NCI-H526 treated with DMSO at 0.1 percent for 48 hours (cell line): ENCODE measurements around the gene DUOX1.

ENCODE experiments used
- DNase-seq: peaks from one replicate; lab custom pipeline; 2025; lab: John Stamatoyannopoulos, UW

DUOX1 gene

DNA sequence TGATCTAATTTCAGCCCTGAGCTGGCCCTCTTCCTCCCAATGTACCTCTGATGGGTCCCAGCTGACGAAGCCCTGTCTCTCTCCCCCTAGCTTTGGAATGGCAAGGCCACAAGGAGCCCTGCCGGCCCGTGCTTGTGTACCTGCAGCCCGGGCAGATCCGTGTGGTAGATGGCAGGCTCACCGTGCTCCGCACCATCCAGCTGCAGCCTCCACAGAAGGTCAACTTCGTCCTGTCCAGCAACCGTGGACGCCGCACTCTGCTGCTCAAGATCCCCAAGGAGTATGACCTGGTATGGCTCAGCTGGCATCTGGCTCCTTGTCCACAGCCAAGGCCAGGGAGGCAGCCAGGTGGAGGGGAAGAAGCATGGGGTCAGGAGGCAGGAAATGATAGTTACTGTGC, 14.2 kb downstream of the DUOX1 start:
- DNase-seq, result no peak

DNA sequence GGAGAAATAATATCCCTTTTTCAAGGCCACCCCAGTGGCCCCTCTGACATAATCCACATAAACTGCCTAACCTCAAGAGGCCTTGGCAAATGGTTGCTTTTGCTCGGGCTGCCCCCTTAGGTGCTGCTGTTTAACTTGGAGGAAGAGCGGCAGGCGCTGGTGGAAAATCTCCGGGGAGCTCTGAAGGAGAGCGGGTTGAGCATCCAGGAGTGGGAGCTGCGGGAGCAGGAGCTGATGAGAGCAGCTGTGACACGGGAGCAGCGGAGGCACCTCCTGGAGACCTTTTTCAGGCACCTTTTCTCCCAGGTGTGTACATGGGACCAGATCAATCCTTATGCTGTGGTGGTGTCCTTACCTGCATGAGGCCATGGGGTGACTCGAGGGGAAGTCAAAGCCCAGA, 15.0 kb downstream of the DUOX1 start:
- DNase-seq, result no peak

DNA sequence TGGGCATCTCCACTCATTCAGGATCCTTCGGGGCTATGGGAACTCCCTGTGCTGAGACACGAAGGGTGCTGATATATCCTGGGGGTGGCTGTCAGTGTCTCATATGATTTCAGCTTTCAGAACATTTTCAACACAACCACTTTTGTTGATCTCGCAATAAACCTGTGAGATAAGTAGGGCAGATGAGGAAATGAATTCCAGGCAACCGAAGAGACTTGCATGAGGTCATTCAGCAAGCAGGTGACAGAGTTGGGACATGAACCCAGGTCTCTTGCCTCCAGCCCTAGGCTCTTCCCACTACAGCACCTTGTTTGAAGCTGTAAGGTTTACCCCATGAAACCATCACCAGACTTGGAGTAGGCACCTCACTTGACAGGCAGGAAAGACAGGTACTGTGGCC, 16.6 kb downstream of the DUOX1 start:
- no peak for DNase-seq

DNA sequence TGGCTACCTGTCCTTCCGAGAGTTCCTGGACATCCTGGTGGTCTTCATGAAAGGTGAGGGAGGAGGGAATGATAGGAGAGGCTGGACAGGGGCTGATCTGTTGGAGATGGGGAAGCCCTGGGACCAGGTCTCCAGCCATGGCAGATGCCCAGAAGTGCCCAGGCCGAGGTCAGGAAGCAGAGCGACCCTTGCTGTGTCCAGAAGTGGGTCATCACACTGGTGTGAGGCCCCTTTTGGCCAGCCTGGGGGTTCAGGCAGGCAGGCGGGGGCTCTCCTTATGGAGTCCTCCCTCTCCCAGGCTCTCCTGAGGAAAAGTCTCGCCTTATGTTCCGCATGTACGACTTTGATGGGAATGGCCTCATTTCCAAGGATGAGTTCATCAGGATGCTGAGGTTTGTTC, 17.8 kb downstream of the DUOX1 start:
- no peak for DNase-seq

DNA sequence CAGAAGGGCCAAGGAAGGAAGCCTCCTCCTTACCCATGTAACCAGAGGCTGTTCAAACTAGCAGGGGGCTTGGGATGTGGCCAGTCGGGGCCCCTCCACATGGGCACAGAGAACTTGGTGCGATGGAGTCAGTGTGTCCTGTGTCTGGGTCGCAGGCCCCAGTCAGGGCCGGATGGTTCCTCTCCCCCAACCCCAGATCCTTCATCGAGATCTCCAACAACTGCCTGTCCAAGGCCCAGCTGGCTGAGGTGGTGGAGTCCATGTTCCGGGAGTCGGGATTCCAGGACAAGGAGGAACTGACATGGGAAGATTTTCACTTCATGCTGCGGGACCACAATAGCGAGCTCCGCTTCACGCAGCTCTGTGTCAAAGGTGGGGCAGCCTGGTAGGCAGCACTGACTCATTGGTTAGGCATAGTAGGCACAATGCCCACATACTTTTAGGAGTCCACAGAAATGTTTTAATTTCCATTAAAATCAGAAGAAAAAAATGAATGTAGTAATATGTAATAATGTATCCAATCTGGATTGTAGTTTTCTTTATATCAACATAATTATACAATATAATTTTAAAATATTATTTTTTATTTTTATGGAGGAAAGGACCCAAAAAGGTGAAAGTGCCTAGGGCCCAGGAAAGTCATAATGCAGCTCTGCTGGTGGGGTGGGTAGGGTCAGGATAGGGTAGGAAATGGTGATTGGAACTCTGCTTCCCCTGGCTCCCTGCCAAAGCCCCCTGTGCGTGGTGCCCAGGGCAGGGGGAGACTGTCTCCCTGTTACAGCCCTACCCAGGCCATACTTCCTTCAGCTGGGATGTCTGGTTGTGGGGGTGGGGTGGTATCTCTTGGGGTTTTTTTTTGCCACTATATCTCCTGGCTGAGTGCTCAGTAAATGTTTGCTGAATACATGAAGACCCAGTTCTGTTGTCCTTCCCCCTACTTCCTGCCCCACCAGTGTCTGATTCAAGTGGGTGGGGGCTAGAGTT, 18.6 kb downstream of the DUOX1 start:
- no peak for DNase-seq

DNA sequence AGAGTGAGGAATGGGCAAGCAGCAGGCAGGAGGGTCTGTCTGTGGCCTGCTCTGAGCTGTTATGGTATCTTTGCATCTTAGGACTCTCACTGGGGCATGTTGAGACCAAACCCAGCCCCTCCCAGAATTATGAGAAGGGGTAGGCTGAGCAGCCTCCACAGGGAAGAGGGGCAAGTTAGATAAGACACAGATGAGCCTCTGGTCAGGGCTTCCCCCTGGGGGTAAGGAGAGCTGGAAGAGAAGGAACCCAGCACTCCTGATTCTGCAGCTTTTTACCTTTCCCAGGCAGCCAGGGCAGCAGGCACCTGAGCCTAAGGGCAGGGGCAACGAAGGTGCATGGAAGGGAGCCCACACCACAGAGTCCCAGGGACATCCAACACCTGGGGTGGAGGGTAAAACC, 19.3 kb downstream of the DUOX1 start:
- DNase-seq, result no peak

DNA sequence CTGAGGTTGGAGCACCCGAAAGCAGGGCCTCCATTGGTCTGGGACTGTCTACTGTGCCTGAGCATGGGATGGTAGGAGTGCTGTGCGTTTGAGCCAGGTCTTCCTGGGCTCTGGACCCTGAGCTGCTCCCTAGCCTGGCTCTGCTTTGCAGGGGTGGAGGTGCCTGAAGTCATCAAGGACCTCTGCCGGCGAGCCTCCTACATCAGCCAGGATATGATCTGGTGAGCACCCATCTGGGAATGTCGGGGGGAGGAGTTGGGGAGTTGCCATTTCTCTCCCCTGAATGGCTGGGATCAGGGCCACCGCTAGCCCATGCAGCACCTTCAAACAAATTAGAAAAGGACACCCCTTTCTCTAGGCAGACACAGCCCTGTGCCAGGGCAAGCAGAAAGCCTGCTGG, 20.7 kb downstream of the DUOX1 start:
- DNase-seq, result no peak

DNA sequence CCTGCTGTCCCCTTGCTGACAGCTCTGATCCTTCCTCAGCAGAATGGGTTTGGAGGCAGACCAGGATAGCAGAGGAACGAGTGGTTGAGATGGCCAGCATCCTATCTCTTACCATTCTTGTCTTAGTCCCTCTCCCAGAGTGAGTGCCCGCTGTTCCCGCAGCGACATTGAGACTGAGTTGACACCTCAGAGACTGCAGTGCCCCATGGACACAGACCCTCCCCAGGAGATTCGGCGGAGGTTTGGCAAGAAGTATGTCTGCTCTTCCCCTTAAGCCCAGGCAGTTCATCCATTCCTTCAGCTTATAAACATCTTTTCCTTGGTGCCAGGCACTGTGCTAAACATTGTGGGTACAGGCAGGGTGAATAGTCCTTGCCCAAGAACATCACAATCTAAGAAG, 21.2 kb downstream of the DUOX1 start:
- no peak for DNase-seq

DNA sequence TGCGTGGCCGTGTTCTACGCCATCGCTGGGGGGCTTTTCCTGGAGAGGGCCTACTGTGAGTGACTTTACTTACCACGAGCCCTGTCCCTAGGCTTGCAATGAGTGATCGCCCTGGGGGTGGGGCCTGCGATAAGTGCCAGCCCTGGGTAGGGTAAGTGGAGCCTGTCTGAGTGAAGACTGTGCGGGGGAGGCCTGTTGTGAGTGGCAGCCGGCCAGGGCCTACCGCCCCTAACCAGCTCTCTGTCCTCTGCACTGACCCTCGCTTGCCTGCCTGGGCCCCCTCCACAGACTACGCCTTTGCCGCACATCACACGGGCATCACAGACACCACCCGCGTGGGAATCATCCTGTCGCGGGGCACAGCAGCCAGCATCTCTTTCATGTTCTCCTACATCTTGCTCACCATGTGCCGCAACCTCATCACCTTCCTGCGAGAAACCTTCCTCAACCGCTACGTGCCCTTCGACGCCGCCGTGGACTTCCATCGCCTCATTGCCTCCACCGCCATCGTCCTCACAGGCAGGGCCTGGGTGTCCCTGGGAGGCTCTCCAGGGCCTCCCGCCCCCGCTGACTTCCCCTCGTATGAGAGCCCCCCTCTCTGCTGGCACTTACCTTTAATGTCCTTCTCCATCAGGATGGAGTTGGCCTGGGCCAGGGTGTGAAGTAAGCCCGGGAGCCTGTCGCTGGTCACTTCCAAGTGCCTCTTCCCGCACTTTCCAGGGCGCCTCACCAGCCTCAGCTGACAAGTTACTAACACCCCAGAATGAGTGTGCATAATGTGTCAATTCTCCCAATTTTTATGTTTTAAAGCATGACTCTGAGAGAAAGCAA, 22.4 kb downstream of the DUOX1 start:
- no peak for DNase-seq

DNA sequence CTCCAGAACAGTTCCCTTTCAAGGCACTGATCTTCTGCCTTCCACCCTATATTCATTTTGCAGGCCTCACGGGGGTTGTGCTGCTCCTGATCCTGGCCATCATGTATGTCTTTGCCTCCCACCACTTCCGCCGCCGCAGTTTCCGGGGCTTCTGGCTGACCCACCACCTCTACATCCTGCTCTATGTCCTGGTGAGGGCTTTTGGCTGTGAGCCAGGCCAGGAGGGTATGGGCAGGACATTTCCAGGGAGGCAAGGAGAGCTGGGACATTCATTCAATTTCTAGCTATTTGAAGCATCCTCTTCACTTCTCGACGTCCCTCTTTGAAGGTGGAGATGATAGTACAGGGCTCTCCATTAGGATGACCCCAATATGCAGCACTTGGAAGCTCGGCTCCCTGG, 25.9 kb downstream of the DUOX1 start:
- no peak for DNase-seq

DNA sequence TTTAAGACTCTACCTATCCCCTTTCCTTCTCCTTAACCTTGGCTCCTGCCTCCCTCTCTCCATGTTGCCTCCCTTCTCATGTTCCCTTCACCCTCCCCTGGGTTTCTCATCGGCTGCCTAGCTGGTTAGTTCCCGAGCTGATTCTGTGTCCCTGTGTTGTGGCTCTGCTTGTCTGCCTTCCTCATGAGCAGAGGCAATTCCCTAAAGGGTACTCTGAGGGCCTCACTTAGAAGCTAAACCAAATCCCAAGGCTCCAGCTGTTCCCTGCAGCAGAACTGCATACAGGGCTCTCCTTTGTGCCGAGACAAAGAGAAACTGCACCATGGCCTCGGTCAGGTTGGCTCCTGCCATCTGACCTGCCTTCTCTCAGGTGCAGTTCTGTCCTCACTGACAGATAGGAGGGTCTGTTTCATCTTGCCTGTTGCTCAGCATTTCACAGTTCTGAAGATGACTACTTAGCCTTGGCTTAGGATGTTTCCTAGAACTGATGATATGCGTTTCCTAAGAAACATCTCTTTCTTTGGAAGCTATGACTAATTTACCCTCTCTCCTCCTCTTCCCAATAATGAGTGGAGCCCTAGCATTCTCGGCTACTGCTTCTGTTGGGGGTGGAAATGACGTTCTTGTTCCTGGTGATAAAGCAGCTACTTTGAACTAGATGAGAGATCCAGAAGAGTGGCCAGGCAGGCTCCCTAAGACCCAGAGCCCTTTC, 27.1 kb downstream of the DUOX1 start:
- no peak for DNase-seq

DNA sequence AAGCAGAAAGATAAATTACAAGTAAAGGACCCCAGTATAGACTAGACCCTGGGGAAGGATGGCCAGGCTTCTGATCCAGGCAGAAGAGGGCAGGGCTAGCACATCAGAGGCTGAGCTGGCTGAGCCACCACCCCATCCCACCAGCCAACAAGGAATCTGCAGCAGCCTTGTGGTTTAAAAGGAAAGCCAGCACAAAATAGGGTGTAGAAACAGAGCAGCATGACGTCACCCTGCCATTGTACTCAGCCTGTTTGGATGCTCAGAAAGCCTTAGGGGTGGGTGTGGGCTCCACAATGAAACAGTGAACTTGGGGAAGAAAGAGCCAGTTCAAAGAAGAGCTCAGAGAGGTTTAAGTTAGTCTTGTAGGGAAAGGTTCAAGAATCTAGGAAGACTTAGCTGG, 28.2 kb downstream of the DUOX1 start:
- no peak for DNase-seq

DNA sequence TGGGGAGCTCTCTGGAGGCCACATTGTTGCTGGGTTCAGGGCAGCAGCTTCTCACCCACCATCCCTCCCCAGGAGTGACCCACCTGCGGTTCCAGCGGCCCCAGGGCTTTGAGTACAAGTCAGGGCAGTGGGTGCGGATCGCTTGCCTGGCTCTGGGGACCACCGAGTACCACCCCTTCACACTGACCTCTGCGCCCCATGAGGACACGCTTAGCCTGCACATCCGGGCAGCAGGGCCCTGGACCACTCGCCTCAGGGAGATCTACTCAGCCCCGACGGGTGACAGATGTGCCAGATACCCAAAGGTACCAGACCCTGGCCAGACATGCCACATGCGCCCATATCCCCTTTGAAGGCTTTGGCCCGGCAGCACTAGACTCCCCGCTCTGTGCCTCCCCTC, 31.9 kb downstream of the DUOX1 start:
- no peak for DNase-seq

DNA sequence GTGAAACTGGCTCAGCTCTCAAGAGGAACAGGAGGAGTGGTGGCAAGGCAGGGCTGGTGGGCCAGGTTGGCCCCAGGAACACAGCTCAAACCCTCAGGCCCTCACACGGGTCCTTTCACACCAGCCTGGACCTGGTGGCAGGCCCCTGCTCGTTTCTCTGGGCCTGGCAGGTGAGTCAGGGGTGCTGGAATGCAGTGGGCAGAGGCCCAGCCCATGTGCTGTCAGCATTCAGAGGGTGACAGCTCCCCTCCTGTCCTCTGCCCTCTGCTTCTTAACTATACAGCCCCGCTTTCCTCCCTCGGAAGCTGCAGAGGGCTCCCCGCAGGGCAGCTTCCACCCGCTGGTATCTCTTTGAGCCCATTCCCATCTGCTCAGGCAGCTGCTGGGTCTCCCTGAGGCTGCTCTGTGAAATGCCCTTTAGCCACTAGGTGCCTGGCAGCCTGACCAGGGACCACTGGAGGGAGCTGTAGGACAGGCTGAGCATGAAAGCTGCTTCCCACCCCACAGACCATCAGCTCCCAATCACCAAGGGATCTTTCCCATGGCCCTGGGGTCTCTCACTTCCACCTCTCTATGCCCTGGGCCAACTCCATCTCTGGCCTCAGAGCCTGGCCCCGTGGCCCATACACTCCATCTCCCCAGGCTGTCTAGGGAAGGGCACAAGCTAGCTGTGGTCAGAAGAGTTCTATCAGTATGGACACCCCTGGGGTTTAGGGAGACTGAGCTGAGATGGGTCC, 33.1 kb downstream of the DUOX1 start:
- peak; percentile 43 for DNase-seq

DNA sequence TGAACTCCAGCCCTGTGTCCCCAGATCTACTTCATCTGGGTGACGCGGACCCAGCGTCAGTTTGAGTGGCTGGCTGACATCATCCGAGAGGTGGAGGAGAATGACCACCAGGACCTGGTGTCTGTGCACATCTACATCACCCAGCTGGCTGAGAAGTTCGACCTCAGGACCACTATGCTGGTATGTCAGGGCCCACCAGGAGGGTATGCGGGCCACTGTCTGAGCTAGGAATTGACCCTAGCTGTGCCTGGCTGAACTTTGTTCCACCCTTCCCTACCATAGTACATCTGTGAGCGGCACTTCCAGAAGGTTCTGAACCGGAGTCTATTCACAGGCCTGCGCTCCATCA, 33.7 kb downstream of the DUOX1 start:
- no peak for DNase-seq

DNA sequence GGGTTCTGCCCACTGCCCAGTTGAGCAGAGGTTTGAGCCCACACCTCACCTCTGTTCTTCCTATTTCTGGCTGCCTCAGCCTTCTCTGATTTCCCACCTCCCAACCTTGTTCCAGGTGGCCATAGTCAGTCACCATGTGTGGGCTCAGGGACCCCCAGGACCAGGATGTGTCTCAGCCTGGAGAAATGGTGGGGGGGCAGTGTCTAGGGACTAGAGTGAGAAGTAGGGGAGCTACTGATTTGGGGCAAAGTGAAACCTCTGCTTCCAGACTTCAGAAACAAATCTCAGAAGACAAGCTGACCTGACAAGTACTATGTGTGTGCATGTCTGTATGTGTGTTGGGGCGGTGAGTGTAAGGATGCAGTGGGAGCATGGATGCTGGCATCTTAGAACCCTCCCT, 35.1 kb downstream of the DUOX1 start:
- no peak for DNase-seq

DNA sequence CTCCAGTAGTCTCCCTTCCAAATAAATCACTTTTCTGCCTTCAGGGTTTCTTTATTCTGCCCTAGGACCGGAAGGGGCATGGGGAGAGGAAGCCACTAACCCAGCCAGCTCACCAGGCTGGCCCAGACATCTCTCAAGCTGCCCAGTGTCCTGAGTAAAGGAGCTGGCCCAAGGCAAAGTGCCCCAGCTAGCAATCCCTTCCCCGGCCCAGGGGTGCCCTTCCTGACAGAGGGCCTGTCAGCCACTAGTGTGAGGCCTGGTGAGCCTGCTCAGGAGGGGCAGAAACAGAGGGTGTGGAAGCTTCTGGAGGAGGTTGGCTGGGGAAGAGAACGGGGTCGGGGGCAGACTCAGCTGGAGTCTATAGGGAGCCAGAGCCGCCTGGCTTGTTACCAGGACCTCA, 35.7 kb downstream of the DUOX1 start:
- DNase-seq, result no peak

DNA sequence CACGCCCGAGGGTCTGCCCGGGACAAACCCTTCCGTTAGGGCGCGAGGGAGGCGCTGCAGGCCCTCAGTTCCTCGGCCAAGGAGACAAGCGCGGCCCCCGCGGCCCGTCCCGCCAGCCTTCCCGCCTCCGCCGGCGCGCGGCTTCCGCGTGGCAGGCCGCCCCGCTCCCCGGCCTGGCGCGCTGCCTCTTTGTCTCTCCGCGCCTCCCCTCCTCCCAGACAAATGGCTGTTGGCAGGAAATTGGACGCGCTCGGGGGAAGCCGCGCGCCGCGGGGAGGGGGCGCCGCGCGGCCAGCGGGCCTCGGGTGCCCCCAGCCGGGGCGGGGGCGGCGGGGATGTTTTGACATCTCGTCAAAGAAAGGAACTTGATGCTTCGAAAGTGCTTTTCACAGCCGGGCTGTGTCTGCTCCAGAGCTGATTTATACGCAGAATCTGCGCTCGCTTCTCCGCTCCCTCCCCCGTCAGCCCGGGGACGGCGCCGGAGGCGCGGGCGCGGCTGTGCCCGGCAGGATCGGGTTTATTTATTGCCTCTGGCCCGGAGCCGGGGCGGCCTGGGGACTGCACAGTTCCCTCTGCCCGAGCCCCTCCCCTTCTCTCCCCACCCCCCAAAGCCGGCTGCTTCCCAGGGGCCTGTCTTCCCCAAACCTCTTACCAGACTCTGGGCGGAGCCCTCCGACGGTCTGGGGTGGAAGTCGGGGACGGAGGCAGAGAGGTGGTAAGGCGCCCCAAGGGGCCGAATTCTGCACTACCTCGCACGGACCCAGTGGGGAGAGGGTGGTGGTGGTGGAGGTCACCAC, 37.2 kb downstream of the DUOX1 start:
- peak; percentile 56 for DNase-seq

DNA sequence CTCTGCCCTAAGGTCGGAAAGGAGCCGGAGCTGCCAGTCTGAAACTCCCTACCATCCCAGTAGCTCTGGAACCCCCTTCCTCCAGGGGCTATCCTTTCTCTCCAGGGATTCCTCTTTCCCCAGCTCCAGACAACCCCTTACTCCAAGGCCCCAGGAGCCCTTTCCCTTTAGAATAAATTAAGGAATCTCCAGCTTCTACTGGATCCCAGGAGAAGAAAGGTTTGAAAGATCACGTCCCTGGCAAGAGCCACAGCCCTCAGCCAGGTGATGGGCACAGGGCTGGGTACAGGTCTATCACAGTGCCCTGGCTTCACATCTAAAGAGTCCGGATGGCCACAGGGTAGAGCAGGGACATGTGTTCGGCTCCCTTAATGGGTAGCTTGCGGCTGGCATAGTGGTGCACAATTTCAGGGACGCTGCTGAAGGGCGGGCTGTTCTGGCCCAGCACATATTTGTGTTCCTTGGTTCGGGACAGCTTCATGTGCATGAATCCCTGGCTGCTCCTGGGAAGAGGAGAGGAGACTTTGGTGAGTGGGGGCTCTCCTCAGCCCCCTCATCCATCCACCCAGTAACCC, 37.9 kb downstream of the DUOX1 start:
- no peak for DNase-seq

DNA sequence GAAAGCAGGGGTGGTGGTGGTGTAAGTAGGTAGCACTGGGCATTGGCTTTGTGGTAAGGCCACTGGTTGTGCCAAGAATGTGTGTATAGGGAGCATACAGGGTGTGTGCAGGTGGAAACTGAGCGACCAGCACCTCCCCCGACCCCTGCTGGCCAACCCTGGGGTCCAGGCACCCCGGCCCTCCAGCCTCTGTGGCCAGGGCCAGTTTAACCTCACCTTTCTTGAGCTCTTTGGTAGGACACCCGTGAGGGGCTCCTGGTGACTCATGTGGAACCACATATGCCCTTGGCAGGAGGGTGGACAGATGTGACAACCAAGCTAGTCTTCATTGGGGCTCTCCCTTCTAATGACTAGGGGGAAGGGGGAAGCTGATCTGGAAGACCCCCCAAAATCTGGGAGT, 38.5 kb downstream of the DUOX1 start:
- DNase-seq, result no peak
